Activated naive CD4-positive, alpha-beta T cell treated with anti-CD3 and anti-CD28 coated beads for 36 hours (primary cell): ENCODE measurements around the gene VRK3. TPM values are rescaled to one million over a fixed set of nuclear protein-coding genes. Genes with fewer than 3 reads are reported as not detected.
A peak's percentile ranks its signal among the peaks of the same experiment; 100 is the strongest.
"Not testable (repeated sequence)": the region's sequence is repeated elsewhere in the genome, so short reads cannot be mapped to it uniquely, and the experiment has no call there.

Experiments used
- CTCF ChIA-PET: fragments of 350-600 bp; sonication (Branson Sonifier 250); formaldehyde crosslinking; loops from one replicate; lab custom pipeline; 2021; ENCODE audit warnings: antibody characterized with exemption; lab: Charles Lee
- DNase-seq: peaks from one replicate; pipeline ENCODE4 v3.0.0-alpha.2; 2020
- H3K27ac Mint-ChIP-seq: one replicate; pipeline ENCODE4 v1.8.0; 2021; ENCODE audit warnings: mild to moderate bottlenecking, mixed read lengths
- H3K27me3 Mint-ChIP-seq: one replicate; pipeline ENCODE4 v1.8.0; 2021; ENCODE audit warnings: low read depth, mixed read lengths
- H3K36me3 Mint-ChIP-seq: one replicate; pipeline ENCODE4 v1.8.0; 2021; ENCODE audit warnings: low read depth, mixed read lengths
- H3K4me1 Mint-ChIP-seq: one replicate; pipeline ENCODE4 v1.8.0; 2021; ENCODE audit warnings: low read depth, mixed read lengths
- H3K4me3 Mint-ChIP-seq: one replicate; pipeline ENCODE4 v1.8.0; 2021; ENCODE audit warnings: mild to moderate bottlenecking, moderate library complexity, mixed read lengths
- H3K9me3 Mint-ChIP-seq: one replicate; pipeline ENCODE4 v1.8.0; 2021; ENCODE audit warnings: mixed read lengths
- intact Hi-C: fragments of 100-400 bp; cut with micrococcal nuclease; formaldehyde crosslinking; loops from one replicate; pipeline ENCODE4 v1.15.1; 2023
- total RNA-seq, 2 experiments: library from RNA; stranded (reverse); gene quantifications; one replicate each; pipeline ENCODE4 v1.2.3, GENCODE V29; 2021

Gene VRK3
- total RNA-seq, 2 experiments from 2014 or later: 45.7 to 54.3 TPM

DNA sequence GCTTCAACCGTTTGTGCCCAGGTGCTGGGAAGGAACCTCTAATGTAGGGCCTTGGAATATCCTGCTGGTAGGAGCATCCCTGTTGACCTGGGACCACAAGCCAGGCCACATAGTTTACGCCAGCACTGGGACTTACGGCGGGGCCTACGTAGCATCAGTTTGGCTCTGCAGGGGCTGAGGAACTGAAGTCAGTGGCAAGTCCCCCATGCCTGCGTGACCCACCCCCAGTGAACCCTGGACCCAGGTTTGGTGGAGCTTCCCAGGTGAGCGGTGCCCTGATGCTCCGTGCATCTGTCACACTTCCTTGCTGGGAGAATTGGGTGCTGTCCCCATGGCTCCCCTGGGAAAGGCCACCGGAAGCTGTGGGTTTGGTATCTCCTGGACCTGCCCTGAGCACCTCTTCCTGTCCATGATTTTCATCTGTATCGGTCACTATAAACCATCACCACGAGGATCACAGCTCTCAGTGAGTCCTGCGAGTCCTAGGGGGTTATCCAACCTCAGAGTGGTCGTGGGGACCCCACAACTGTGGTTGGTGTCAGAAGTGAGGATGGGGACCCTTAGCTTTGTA, 74.1 kb downstream of the VRK3 start:
- H3K27me3 Mint-ChIP-seq: no peaks in the 10 kb centered on the region
- no peak overlapping the region for H3K4me3 Mint-ChIP-seq
- no peak overlapping the region for H3K27ac Mint-ChIP-seq
- CTCF ChIA-PET: interaction anchor here (0.7 to 2.1 kb wide), 3 partner anchors 12 to 37 kb away, joined by 3 to 8 read pairs (median 3); no protein-coding TSS in a partner anchor
- DNase-seq: no peak
- H3K36me3 Mint-ChIP-seq: no peaks in the 10 kb centered on the region
- H3K4me1 Mint-ChIP-seq: peaks cover 5% of the 10 kb centered on the region
- intact Hi-C loops: no loop called here
- no peaks in the 10 kb centered on the region for H3K9me3 Mint-ChIP-seq

DNA sequence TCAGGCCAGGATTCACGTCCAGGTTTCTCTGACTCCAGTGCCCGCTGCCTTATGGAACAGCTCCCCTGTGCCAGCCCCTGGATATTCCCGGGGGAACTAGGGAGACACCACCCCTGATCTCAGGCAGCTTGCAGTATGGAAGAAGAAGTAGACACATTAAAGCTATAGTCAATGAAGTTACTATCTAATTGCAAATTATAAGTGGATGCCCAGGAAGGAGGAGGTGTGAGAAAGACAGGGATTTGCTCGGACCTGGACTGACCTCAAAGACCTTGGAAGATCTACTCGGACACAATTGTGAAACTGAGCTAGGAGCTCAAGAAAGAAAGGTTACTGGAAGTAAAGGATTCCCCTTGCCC, 74.6 kb downstream of the VRK3 start:
- H3K4me3 Mint-ChIP-seq: no peak overlapping the region
- H3K36me3 Mint-ChIP-seq: no peaks in the 10 kb centered on the region
- H3K9me3 Mint-ChIP-seq: no peaks in the 10 kb centered on the region
- H3K27me3 Mint-ChIP-seq: no peaks in the 10 kb centered on the region
- CTCF ChIA-PET: interaction anchor here (0.7 to 2.1 kb wide), 3 partner anchors 12 to 38 kb away, joined by 3 to 8 read pairs (median 3); no protein-coding TSS in a partner anchor
- intact Hi-C loops: no loop called here
- no peak for DNase-seq
- peaks cover 5% of the 10 kb centered on the region for H3K4me1 Mint-ChIP-seq
- H3K27ac Mint-ChIP-seq: no peak overlapping the region

DNA sequence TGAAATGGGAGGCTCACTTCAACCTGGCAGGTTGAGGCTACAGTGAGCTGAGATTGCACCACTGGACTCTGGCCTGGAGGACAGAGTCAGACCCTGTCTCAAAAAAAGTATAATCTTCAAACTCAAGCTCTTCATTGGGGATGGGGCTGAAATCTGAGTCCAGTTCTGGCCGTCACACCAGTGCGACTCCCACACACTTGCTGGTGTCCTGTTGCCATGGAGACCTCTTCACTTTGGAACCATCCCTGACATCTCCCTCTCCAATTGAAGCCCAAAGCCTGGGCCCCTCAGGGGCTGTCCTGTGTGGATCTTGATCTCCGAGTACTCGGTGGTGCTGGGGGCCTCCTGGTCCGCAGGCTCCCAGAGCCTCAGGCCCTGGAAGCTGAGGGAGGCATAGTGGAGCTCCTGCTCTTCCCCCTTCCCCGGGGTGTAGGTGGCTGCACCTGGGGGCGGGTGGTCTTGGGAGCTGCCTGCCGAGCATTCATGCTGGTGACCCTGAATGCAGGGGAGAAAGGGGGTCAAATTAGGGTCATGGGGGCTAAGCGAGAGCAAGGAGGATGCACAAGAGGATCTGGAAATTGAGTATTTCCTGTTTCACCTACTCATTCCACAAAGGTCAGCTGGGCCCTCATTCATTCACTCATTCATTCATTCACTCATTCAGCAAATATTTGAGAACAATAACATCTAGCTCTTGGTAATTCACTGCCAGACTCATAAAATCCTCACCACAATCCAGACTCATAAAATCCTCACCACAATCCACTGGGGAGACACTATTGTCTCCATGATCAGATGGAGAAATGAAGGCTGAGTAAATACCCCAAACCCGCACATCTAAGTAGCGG, 75.2 kb downstream of the VRK3 start:
- Mint-ChIP-seq H3K4me1 (peaks cover 5% of the 10 kb centered on the region), H3K36me3 (no peaks in the 10 kb centered on the region), H3K9me3 (no peaks in the 10 kb centered on the region), H3K27me3 (peaks cover 2% of the 10 kb centered on the region), H3K27ac (no peak overlapping the region), H3K4me3 (no peak overlapping the region)
- CTCF ChIA-PET: interaction anchor here (0.7 to 2.1 kb wide), 3 partner anchors 11 to 38 kb away, joined by 3 to 8 read pairs (median 3); no protein-coding TSS in a partner anchor
- DNase-seq: no peak
- intact Hi-C loops: no loop called here

DNA sequence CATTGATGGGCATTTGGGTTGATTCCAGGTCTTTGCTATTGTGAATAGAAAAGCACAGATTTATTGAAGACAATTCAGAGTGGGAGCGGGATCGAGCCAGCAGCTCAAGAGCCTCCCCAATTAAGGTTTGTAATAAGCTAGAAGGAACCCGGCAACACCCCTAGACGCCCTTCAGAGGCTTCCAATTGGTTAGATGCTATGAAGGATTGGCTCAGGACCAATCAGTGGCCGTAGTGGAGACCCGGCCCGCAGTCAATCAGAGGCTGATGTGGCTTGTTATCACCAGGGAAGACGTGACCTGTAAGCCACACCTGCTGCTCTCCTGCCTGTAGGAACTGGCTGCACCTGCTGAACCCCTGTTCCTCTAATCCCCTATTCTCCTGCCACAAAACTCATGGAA, 78.8 kb downstream of the VRK3 start:
- CTCF ChIA-PET: interaction anchor here (0.6 kb wide), 1 partner anchor 314 kb away, joined by 3 read pairs; no protein-coding TSS in a partner anchor
- peaks cover 7% of the 10 kb centered on the region for H3K27me3 Mint-ChIP-seq
- no peak overlapping the region for H3K27ac Mint-ChIP-seq
- no peaks in the 10 kb centered on the region for H3K36me3 Mint-ChIP-seq
- H3K4me1 Mint-ChIP-seq: peaks cover 11% of the 10 kb centered on the region
- no peaks in the 10 kb centered on the region for H3K9me3 Mint-ChIP-seq
- intact Hi-C loops: no loop called here
- H3K4me3 Mint-ChIP-seq: no peak overlapping the region
- DNase-seq: no peak

DNA sequence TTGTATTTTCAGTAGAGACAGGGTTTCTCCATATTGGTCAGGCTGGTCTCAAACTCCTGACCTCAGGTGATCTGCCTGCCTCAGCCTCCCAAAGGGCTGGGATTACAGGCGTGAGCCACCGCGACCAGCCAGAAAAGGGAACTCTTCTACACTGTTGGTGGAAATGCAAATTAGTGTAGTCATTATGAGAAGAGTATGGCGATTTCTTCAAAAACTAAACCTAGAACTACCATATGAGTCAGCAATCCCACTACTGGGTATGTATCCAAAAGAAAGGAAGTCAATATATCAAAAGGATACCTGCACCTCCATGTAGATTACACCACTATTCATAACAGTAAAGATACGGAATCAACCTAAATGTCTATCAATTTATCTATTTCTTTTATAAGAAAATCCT, 80.6 kb downstream of the VRK3 start:
- H3K36me3 Mint-ChIP-seq, H3K27me3 Mint-ChIP-seq, H3K27ac Mint-ChIP-seq, CTCF ChIA-PET, H3K4me3 Mint-ChIP-seq, intact Hi-C loops, H3K9me3 Mint-ChIP-seq: not testable (repeated sequence)
- H3K4me1 Mint-ChIP-seq: peaks cover 14% of the 10 kb centered on the region
- DNase-seq: peak; percentile 29

DNA sequence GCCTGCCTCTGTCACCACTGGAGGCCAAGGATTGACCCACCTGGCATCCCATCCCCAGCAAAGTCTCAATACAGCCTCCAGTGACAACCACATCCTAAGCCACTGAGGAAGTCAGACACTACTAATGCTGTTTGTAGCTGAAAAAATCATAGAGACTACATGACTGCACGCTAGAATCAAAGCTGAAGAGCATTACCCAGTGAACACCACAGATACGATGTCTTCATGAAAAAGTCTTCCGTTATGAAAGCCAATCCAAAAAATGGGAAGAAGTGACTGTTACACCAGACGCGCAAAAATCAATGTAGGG, 84.7 kb downstream of the VRK3 start:
- no peak overlapping the region for H3K4me3 Mint-ChIP-seq
- no peaks in the 10 kb centered on the region for H3K36me3 Mint-ChIP-seq
- H3K27me3 Mint-ChIP-seq: peaks cover 6% of the 10 kb centered on the region
- no peak overlapping the region for H3K27ac Mint-ChIP-seq
- CTCF ChIA-PET: interaction anchor here (4.1 kb wide), 1 partner anchor 44 kb away, joined by 39 read pairs; no protein-coding TSS in a partner anchor
- no peaks in the 10 kb centered on the region for H3K9me3 Mint-ChIP-seq
- no peak for DNase-seq
- peaks cover 16% of the 10 kb centered on the region for H3K4me1 Mint-ChIP-seq
- intact Hi-C loops: no loop called here

DNA sequence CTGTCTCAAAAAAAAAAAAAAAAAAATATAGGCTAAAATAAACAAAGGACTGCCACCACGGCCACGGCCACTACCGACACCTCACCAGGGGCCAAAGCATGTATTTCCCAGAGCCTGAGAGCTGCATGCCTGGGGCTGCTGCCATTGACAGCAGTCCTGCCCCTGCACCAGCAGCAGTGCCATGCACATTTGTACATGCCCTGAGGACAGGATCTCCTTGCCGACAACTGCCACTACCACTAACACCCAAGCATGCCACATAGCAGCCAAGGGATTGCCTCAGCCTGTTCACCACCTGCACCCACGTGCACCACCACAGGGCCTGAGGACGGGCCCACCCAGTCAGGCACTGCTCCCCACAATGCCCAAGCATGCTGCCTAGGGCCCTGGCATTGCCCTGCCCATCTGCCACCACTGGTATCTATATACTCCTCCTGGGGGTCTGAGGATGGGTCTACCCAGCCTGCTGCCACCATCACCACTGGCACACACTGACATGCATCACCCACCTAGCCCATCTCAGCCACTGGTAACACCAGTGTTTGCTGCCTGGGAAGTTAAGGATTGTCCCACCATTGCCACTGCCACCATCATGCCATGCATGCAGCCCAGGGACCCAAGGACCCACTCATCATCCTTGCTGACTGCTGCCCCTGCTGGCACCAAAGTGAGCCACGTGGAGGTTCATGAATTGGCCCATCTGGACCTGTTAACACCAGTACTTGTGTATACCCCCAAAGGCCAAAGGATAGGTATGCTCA, 85.3 kb downstream of the VRK3 start:
- Mint-ChIP-seq H3K27ac (no peak overlapping the region), H3K9me3 (no peaks in the 10 kb centered on the region), H3K4me3 (no peak overlapping the region), H3K4me1 (peaks cover 16% of the 10 kb centered on the region), H3K36me3 (no peaks in the 10 kb centered on the region), H3K27me3 (peaks cover 5% of the 10 kb centered on the region)
- DNase-seq: peak; percentile 17
- intact Hi-C loops: no loop called here
- CTCF ChIA-PET: interaction anchor here (0.6 to 4.1 kb wide), 4 partner anchors 11 to 44 kb away, joined by 3 to 39 read pairs (median 11); no protein-coding TSS in a partner anchor

DNA sequence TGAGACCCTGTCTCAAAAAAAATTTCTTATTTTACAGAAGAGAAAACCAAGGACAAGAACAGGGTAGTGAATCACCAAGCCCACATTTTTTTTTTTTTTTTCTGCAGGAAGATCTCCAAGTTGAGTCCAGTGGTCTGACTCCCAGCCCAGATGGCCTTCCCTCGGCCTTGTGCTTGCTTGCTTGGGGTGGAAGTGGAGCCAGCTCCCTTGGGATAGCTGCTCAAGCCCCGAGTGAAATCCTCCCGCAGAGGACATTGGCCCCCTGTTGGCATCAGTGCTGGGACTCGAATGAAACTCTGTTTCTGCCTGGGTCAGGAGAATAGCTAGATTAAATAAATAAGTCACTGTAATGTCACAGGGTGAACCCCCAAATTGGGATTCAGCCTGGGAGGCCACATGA, 86.5 kb downstream of the VRK3 start:
- Mint-ChIP-seq H3K36me3 (no peaks in the 10 kb centered on the region), H3K9me3 (no peaks in the 10 kb centered on the region), H3K27me3 (peaks cover 5% of the 10 kb centered on the region), H3K4me3 (no peak overlapping the region), H3K4me1 (peaks cover 11% of the 10 kb centered on the region), H3K27ac (no peak overlapping the region)
- CTCF ChIA-PET: interaction anchor here (0.6 to 4.1 kb wide), 7 partner anchors 10 to 562 kb away, joined by 3 to 39 read pairs (median 8); partner anchors contain the start of genes ATF5 and NUP62
- intact Hi-C loops: no loop called here
- no peak for DNase-seq

DNA sequence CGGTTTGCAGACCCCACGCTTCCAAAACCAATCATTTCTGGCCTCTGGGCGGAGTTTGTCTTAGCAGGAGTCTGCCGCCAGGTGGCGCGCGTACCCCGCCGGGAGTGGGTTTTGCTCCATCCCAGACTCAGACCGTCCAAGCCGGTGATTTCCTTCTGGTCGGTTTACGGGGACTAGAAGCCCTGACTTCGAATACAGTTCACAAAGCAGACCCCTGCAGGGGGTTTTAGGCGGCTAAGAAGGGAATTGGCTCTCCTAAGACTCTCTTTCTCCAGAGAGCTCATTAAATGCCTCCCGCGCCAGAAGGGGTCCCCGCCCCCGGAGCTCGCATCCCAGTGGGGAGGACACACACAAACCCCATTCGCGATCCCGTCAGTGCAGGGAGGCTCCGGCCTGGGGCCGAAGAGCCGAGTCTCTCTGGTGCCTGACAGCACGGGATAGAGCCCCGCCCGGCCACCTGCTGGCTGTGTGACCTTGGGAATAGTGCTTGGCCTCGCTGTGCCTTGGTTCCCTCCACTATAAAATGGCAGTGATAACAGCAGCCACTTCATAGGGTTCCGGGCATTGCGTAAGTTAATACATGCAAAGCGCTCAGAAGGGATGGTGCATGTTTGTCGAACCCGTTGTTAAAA, 87.3 kb downstream of the VRK3 start:
- Mint-ChIP-seq H3K27me3 (no peaks in the 10 kb centered on the region), H3K9me3 (no peaks in the 10 kb centered on the region), H3K4me1 (peaks cover 14% of the 10 kb centered on the region), H3K36me3 (peaks cover 2% of the 10 kb centered on the region), H3K4me3 (no peak overlapping the region), H3K27ac (no peak overlapping the region)
- CTCF ChIA-PET: interaction anchor here (0.6 to 4.1 kb wide), 13 partner anchors 9 to 563 kb away, joined by 3 to 39 read pairs (median 5); partner anchors contain the start of genes ATF5 and NUP62
- DNase-seq: peak; percentile 83
- intact Hi-C loops: loop anchor here (1.0 kb wide), 1 partner anchor 45 kb away; no protein-coding TSS in a partner anchor

DNA sequence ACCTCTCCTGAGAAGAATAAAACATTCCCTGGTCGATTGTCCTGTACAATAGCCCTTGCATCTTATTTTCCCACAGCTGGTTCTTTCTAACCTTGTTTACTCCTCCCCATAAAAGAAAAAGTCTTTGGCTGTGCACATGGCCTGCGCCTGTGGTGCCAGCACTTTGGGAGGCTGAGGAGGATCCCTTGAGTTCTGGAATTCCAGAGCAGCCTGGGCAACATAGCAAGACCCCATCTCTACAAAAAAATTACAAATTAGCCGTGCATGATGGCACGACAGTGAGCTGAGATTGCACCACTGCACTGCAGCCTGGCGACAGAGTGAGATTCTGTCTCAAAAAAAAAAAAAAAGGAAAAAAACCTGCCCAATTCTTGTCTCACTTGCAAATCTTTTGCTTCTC, 88.6 kb downstream of the VRK3 start:
- DNase-seq: no peak
- Mint-ChIP-seq H3K36me3 (peaks cover 7% of the 10 kb centered on the region), H3K27me3 (no peaks in the 10 kb centered on the region), H3K4me3 (no peak overlapping the region), H3K27ac (no peak overlapping the region), H3K9me3 (no peaks in the 10 kb centered on the region), H3K4me1 (peaks cover 24% of the 10 kb centered on the region)
- intact Hi-C loops: no loop called here
- CTCF ChIA-PET: interaction anchor here (0.8 to 0.9 kb wide), 2 partner anchors 9 to 49 kb away, joined by 4 read pairs; no protein-coding TSS in a partner anchor

DNA sequence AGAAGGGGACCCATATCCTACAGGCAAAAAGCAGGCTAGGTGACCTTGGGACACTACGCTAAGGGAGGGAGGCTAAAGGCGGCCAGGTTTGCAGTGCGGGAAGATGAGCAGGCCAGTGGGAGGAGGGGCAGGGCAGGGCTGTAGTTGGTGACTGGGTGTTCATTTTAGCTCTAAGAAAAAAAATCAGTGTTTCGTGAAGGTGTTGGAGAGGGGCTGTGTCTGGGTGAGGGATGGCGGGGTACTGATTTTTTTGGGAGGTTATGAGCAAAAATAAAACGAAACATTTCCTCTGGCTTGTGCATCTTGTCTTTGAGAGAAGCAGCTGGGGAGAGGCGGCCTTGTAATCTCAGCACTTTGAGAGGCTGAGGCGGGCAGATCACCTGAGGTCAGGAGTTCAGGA, 91.5 kb downstream of the VRK3 start:
- Mint-ChIP-seq H3K4me3 (no peak overlapping the region), H3K27me3 (no peaks in the 10 kb centered on the region), H3K36me3 (peaks cover 17% of the 10 kb centered on the region), H3K4me1 (peaks cover 38% of the 10 kb centered on the region), H3K27ac (no peak overlapping the region), H3K9me3 (no peaks in the 10 kb centered on the region)
- DNase-seq: no peak
- intact Hi-C loops: no loop called here
- CTCF ChIA-PET: interaction anchor here (1.4 to 2.0 kb wide), 2 partner anchors 49 to 51 kb away, joined by 4 to 11 read pairs; no protein-coding TSS in a partner anchor
